ENCODE measurements around the gene MTHFS.

GRCh38 chr15:79896634-79897379, at the start of gene MTHFS:
- TF ChIP-seq POLR2A (IDR thresholded peaks at IDR 0.05; ENCODE audit: low read length), result peak; percentile 93
- no peak for TF ChIP-seq GATA1 (IDR thresholded peaks at IDR 0.05; ENCODE audit: low read depth, low read length)
